ENCODE measurements around the gene CYREN.
"Not testable (repeated sequence)": the region's sequence is repeated elsewhere in the genome, so short reads cannot be mapped to it uniquely, and the experiment has no call there.

CYREN gene

DNA sequence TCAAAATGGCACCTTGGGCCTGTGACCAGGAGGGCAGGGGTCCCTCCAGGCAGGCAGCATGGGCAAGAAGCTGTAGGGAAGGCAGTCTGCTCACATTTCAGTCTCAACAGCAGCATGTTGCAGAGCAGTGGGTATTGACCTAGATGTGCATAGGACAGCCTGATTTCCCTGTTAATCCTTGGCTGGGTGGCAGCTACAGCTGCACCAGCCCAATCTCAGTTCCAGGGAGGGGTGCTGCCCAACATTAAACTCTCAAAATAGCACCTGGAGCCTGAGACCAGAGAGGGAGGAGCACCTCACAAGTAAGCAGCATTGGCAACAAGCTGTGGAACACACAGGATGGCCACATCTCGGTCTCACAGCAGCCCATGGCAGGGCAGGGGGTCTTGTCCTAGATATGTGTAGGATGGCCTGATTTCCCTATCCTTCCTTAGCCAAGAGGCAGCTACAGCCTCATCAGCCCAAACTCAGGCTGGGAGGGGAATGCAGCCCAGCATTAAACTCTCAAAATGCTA lies 12.3 kb downstream of the CYREN start:
- no peak for DNase-seq

DNA sequence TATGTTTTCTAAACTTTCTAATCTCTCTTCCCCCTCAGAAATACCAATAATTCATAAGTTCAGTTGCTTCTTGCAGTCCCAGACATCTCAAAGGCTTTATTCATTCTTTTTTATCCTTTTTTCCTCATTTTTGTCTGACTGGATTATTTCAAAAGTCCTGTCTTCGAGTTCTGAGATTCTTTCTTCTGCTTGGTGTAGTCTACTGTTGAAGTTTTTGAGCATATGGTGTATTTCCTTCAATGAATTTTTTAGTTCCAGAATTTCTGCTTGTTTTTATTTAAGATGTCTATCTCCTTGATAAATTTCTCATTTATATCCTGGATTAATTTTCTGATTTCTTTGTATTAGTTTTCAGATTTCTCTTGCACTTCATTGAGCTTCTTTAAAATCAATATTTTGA lies 14.2 kb downstream of the CYREN start:
- no peak for DNase-seq

DNA sequence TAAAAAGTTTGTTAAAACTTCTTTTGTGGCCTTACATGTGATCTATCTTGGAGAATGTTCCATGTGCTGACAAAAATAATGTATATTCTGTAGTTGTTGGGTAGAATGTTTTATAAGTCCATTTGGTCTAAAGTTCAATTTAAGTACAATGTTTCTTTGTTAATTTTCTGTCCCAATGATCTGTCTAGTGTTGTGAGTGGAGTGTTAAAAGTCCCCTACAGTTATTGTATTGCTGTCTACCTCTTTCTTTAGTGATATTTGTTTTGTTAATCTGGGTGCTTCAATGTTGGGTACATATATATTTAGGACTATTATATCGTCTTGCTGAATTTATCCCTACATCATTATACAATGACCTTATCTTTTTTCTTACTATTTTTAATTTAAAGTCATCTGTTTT lies 15.8 kb downstream of the CYREN start:
- DNase-seq = no peak

DNA sequence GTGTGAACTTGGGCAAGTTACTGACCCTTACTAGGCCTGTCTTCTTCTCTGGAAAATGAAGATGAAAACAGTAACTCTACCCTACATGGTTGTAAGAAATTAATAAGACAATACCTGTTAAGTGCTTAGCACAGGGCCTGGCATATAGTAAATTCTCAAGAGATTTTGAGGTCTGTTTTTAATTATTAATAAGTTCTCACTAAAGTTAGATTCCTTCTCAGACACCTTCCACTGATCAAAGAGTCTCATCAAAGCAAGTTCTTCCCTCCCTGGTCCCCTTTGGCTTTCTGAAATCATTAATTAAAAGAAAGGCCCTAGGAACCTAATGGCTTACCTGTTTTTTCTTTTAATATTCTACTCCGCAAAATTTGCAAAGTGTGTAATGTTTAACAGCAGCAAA lies 18.1 kb downstream of the CYREN start:
- DNase-seq = no peak

DNA sequence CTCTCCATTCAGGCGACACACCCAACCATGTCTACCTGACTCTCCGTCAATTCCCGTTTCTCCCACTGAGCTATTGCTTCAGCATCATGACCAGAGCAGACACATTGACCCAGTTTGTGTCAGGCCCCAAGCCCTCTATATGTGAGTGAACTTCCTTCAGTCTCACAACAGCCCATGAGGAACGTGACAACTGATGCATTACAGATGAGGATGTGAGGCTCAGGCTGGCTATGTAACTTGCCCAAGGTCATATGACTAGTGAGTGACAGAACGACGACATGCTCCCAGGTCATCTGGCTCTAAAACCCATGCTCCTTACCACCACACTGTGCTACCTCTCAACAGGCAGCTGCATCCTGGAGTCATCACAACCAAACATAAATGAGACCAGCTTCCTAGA lies 19.0 kb downstream of the CYREN start:
- no peak for DNase-seq

DNA sequence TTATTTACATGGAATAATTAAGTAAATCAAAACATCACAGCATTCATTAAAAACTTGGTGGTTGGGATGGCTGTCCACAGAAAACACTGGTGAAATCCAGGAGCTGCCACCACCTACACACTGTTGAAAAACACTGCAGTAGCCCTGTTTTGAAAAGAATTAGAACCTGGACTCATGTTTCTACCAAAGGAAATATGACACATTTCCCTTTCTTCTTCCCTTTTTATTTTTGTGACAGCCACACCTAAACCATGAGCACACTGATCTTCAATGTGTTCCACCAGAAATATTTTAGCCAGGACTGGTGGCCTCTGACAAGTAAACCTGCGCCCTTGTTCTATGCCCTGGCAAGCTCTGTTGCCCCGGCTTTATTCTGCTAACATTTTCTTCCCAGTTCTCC lies 19.4 kb downstream of the CYREN start:
- DNase-seq = peak; percentile 9 to 24

DNA sequence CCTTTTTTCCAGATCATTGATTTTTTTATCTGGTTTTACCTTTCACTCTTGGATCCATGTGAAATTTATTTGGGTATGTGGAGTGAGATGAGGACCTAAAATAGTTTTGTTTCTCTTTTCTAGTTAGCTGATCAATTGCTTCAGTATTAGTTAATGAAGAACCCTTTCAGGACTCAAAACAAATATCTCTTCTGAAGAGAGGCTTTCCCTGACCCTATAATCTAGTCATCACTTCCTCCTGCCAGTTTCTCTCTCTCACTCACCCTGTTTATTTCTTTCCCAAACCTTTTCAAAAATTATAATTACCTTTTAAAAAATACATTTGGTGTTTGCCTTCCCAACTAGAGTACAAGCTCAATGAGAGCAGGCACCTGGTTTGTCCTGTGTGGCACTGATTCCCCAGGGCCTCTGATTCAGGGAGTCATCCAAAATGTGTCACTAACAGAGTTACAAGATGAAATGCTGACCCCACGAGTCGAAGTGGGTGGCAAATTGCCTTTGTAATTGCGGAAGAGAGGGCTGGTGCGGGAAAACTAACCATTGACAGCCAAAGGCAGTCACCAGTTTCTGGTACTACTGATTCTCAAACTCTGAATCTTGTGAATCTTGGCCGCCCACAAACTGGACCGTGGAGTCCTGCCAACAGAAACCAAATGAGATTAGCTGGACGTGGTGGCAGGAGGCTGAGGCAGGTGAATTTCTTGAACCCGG lies 20.3 kb downstream of the CYREN start:
- no peak for DNase-seq

DNA sequence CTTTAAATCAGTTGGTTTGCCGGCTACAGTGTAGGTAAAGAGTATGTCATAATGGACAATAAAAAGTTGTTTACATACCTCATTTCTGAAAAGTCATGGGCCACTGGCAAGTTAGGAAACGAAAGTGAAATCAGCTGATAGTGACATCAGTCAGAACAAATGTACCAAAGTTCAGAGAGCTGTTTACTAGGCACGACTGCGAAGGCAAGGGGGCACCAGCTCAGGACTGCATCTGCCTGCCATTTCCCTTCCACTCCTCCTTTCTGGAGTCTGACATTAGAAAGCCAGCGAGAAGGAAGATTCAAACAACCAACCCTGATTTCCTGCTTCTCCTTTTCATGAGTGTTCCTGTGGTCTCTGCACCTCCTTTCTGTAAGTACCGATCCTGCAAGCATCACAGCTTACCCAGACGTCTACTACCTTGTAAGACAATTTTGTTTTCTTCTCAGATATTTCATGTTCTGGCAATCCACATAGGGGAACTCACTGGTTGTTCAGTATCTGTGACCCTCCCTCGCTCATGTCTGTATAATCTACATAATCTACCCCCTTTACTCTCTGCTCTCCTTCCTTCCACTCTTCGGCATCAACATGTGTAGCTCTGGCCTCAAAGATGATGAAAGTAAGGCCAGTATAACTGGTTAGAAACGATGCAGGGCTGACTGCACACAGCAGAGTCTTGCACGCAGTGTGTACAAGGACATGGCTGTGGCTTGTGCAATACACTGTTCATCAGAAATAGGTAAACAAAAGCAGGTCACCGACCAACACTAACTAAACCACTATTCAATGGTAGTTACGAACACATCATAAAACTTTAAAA lies 22.4 kb downstream of the CYREN start, which contains the start of gene TMEM140:
TMEM140 (plus strand) TSS at position 174 of the 823 bp plus-strand sequence. CDS start 16,370 bp downstream, outside the sequence.
- DNase-seq = peak; percentile 38 to 61

DNA sequence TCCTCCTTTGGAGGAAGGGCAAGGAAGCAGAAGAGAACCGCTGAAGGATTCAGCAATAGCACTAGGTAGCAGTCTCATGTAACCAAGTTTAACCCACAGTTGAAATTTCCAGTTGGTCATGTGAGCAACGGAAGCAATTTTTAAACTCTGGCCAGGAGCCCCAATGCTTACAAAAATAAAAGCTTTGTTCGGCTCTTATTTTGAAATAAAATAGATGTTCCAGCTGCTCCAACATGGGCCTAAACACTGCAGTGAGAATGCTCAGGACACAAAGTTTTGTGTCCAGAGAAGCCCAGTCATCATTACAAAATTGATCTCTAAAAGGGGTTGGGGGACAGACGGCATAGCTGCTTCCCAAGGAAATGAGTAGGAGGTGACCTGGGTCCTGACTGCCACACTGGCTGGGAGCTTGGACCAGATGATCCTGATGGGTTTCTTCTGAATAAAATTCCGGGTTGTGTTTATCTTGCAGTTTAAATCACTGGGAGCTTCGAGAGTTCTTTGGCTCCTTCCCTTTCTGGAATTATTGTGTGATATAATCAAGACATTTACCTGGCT lies 23.1 kb downstream of the CYREN start:
- DNase-seq = peak; percentile 60 to 66

DNA sequence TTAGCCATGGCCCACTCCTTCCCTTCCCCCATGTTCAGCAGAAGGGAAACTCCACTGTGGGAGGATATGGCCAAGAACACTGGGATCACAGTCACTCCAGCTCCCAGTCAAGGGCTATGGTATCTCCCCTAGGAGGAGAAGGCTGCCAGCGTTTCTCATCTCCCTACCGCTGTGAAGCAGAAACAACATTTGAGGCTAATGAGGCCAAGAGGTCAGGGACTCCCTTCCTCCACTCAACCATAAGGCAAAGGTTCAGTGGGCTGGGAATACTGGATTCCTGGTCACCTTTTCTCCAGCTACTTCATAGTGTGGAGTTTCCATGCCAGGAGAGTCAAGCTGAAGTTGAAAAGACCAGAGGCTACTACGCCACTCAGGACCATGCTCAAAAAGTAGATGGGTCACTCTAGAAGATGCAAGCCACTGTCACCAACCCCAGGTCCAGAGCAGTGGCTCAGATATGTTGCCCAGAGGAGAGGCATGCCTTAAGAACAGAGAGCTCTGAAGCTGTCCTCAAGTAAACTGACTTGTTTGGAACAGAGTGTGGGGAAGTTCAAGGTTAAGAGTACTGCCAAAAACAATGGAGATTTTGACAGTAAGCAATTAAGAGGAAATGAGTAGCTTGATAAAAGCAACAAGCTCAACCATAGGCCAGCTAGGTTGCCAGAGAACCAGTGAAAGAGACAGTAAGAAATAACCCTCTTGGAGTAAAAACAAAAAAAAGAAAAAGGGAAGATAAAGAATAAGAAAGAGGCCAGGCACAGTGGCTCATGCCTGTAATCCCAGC lies 26.4 kb downstream of the CYREN start:
- no peak for DNase-seq

DNA sequence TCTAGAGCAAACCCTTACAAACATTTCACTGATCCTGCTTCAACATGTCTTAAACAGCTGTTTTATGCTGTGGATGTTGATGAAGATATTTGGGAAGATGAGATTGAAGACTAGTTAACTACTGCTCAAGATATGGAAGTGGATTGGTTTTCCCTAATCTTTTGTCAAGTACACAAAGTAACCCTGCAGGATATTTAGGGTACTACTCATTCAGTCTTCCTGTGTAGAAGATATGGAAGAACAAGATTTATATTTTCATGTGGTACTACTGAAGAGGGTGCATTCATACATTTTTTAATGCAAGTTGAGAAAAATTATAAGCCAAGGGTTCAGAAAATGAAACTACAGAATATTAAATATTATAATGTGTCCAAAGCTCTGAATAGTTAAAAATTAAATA lies 40.9 kb downstream of the CYREN start:
- DNase-seq = no peak

DNA sequence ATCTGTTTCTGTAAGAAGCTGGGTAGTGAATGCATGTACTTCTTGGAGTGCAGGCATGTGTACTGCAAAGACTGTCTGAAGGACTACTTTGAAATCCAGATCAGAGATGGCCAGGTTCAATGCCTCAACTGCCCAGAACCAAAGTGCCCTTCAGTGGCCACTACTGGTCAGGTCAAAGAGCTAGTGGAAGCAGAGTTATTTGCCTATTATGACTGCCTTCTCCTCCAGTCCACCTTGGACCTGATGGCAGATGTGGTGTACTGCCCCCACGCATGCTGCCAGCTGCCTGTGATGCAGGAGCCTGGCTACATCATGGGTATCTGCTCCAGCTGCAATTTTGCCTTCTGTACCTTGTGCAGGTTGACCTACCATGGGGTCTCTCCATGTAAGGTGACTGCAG lies 41.6 kb downstream of the CYREN start:
- DNase-seq = no peak

DNA sequence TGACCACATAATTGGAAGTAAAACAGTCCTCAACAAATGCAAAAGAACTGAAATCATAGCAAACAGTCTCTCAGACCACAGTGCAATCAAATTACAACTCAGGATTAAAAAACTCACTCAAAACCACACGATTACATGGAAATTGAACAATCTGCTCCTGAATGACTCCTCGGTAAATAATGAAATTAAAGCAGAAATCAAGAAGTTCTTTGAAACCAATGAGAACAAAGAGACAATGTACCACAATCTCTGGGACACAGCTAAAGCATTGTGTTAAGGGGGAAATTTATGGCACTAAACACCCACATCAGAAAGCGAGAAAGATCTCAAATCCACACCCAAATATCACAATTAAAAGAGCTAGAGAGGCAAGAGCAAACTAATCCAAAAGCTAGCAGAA lies 45.9 kb downstream of the CYREN start:
- not testable (repeated sequence) for DNase-seq

DNA sequence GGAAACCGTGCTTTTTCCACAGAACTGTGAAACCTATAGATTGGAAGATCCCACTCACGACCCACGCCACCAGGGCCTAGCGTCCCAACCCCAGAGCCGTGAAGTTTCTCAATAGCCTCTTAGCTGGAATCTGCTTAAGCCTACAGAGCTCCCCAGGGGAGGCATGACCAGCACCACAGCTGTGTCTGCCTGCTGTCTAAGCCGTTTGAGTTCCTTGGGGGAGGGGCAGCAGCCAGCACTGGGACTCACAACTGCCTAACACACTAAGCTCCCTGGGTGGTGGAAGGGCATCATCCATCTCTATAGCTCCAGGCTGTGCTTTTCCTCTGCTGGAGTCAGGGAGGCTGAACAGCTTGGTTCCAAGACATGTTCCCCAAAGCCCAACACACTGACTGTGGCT lies 48.6 kb downstream of the CYREN start:
- DNase-seq = no peak

DNA sequence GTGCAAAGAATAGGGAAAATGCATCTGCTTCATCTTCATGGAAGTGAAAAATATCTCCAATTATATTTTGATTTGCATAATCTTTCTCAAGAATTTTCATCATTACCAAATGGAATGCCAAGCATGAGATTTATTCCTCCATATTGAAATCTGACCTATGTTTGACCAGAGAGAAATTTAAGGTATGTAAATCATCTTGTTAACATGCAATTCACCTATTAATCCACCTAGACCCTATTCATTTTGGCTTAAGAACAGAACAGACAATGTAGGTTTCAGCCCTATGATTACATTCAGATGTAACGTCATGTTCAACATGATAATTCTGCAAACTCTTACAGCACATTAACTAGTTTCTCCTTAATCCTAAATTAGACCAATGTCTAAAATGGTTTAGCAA lies 53.4 kb downstream of the CYREN start:
- no peak for DNase-seq
